Neural crest cell (in vitro differentiated cells): ENCODE results near the gene WLS. TPM values are rescaled to one million over a fixed set of nuclear protein-coding genes. Genes with fewer than 3 reads are reported as not detected.
A peak's percentile ranks its signal among the peaks of the same experiment; 100 is the strongest.

Experiments used
- DNase-seq: peaks from one replicate; pipeline ENCODE4 v3.0.0; 2021; ENCODE audit warnings: low read depth, mixed read lengths, low spot score
- H3K27ac Mint-ChIP-seq: one replicate; pipeline ENCODE4 v1.8.0; 2021; ENCODE audit warnings: mild to moderate bottlenecking, mixed read lengths; ENCODE audit not compliant: unreplicated experiment
- H3K27me3 Mint-ChIP-seq: 2 replicates; pipeline ENCODE4 v1.8.0; 2021; ENCODE audit warnings: low read depth, mild to moderate bottlenecking, mixed read lengths
- H3K36me3 Mint-ChIP-seq: 2 replicates; pipeline ENCODE4 v1.8.0; 2021; ENCODE audit warnings: low read depth, mild to moderate bottlenecking, mixed read lengths
- H3K4me1 Mint-ChIP-seq: 2 replicates; pipeline ENCODE4 v1.8.0; 2021; ENCODE audit warnings: mixed read lengths
- H3K4me3 Mint-ChIP-seq: one replicate; pipeline ENCODE4 v1.8.0; 2021; ENCODE audit warnings: mild to moderate bottlenecking, mixed read lengths
- H3K9me3 Mint-ChIP-seq: 2 replicates; pipeline ENCODE4 v1.8.0; 2021; ENCODE audit warnings: mixed read lengths
- CTCF ChIP-seq: fragments of 200-600 bp; sonication (generic); conservative IDR thresholded peaks from 2 replicates; pipeline ENCODE4 v1.5.0; 2021; ENCODE audit warnings: antibody characterized with exemption, mild to moderate bottlenecking
- microRNA-seq: library from miRNA; unstranded; fragments of <30 nt; microRNA quantifications from one replicate; pipeline ENCODE4, GENCODE V29; 2020
- total RNA-seq: library from RNA; stranded (reverse); gene quantifications from 2 replicates; pipeline ENCODE4 v1.2.1, GENCODE V29; 2021

Gene WLS
- total RNA-seq, 1 donor from 2014 or later, result 152 TPM

DNA sequence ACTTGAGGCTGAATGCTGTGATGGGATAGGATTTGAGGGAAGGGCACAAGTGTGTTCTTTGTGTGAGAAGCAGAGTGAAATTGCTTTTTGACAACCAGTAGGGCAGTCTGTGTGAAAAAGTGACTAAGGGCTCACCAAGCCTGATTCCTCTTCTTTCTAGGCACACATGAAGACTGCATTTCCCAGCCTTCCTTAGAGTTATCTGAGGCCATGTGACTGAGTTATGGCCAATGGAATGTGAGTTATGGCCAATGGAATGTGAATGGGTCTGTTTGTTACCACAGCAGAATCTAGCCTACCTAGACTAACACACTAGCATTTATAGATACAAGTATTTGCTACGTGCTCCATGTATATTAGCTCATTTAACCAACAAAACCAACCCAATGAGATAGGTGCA lies 146.6 kb downstream of the WLS start:
- TF ChIP-seq CTCF, result no peak
- Mint-ChIP-seq H3K27ac (no peak overlapping the region), H3K9me3 (peaks cover 10% of the 10 kb centered on the region), H3K4me3 (no peak overlapping the region), H3K36me3 (peaks cover 3% of the 10 kb centered on the region), H3K4me1 (no peaks in the 10 kb centered on the region), H3K27me3 (no peaks in the 10 kb centered on the region)
- no peak for DNase-seq

DNA sequence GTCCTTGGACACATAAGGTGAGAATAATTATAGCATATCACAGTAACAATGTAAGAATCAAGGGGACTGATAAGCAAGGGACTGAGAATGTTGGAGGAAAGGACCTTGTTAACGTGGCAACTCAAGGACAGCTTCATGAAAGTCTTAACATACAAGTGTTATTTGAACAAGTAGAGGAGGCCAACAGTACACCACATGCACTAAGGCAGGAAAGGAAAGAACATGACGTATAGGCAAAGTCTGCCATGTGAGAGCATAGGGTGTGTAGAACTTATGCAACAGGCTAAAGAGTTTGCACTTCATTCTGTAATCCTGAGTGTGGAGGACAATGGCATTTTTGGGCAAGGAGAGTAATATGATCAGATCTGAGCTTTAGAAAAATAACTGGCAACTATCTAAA lies 148.6 kb downstream of the WLS start:
- H3K4me3 Mint-ChIP-seq, result no peak overlapping the region
- peaks cover 2% of the 10 kb centered on the region for H3K9me3 Mint-ChIP-seq
- no peaks in the 10 kb centered on the region for H3K36me3 Mint-ChIP-seq
- DNase-seq, result no peak
- H3K27me3 Mint-ChIP-seq, result no peaks in the 10 kb centered on the region
- no peak for TF ChIP-seq CTCF
- H3K4me1 Mint-ChIP-seq, result no peaks in the 10 kb centered on the region
- no peak overlapping the region for H3K27ac Mint-ChIP-seq

DNA sequence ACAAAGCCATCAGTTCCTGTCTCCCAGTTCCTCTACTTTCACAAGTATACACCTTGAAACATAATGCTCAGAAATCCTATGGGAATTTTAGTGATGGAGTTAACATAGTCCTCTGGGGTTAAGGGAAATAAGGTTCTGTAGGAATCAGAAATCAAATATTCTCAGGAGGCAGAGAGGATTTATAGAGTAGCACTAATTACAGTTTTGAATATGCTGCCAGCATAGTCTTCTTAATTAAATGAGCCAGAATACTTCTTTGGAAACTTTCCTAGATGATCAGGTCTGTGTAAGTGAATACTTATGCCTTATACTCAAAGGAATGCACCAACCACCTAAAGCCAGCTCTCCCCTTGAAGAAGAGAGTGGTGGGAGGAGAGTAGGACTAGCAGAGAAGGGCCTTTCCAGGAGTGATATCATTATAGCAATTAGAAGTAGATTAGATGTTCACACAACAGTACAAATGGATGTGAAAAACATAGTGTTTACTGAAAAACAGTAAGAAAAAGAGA lies 150.5 kb downstream of the WLS start:
- H3K4me1 Mint-ChIP-seq, result no peaks in the 10 kb centered on the region
- no peak for DNase-seq
- no peaks in the 10 kb centered on the region for H3K36me3 Mint-ChIP-seq
- no peak overlapping the region for H3K27ac Mint-ChIP-seq
- H3K27me3 Mint-ChIP-seq, result no peaks in the 10 kb centered on the region
- TF ChIP-seq CTCF, result no peak
- H3K4me3 Mint-ChIP-seq, result no peak overlapping the region
- H3K9me3 Mint-ChIP-seq, result peaks cover 2% of the 10 kb centered on the region

- H3K9me3 Mint-ChIP-seq, result peaks cover 10% of the 10 kb centered on the region
- no peaks in the 10 kb centered on the region for H3K4me1 Mint-ChIP-seq
- TF ChIP-seq CTCF, result no peak
- DNase-seq, result no peak
- peaks cover 7% of the 10 kb centered on the region for H3K36me3 Mint-ChIP-seq
- H3K4me3 Mint-ChIP-seq, result no peak overlapping the region
- H3K27me3 Mint-ChIP-seq, result no peaks in the 10 kb centered on the region
- no peak overlapping the region for H3K27ac Mint-ChIP-seq
These were observed 153.7 kb downstream of the WLS start for GRCh38 chr1:68078647-68079046.

Small RNA genes lying within 50 kb of the gene (microRNA-seq; reads per million reads assigned to microRNA genes)
- 11.3 reads per million, percentile 21 among the genes with 10 or more reads in this experiment for gene MIR1262

Other genes starting within 250 kb of the WLS start
- 1.1 and 1.4 TPM in 2 replicates for gene DIRAS3, start 181.9 kb downstream of the WLS start, total RNA-seq
- not detected in 2 replicates for gene RPE65, start 217.4 kb upstream of the WLS start, total RNA-seq